ENCODE results near the gene ANKLE1. TPM values are rescaled to one million over a fixed set of nuclear protein-coding genes. Genes with fewer than 3 reads are reported as not detected.

ANKLE1 gene
- total RNA-seq, 1 donor from 2014 or later, result 4.9 TPM

GRCh38 chr19:17331045-17331558, 49.4 kb downstream of the ANKLE1 start:
- no peak for DNase-seq (ENCODE audit: low read depth, low spot score)
- peaks cover 23% of the 10 kb centered on the region for H3K4me1 Mint-ChIP-seq
- H3K9me3 Mint-ChIP-seq, result no peaks in the 10 kb centered on the region
- peaks cover 26% of the 10 kb centered on the region for H3K27me3 Mint-ChIP-seq (ENCODE audit: low read depth)
- H3K4me3 Mint-ChIP-seq, result peak overlapping the region; percentile 63
- peaks cover 11% of the 10 kb centered on the region for H3K36me3 Mint-ChIP-seq (ENCODE audit: low read depth)
- no peak overlapping the region for H3K27ac Mint-ChIP-seq (ENCODE audit: unreplicated experiment)
- TF ChIP-seq, protein P1, sequence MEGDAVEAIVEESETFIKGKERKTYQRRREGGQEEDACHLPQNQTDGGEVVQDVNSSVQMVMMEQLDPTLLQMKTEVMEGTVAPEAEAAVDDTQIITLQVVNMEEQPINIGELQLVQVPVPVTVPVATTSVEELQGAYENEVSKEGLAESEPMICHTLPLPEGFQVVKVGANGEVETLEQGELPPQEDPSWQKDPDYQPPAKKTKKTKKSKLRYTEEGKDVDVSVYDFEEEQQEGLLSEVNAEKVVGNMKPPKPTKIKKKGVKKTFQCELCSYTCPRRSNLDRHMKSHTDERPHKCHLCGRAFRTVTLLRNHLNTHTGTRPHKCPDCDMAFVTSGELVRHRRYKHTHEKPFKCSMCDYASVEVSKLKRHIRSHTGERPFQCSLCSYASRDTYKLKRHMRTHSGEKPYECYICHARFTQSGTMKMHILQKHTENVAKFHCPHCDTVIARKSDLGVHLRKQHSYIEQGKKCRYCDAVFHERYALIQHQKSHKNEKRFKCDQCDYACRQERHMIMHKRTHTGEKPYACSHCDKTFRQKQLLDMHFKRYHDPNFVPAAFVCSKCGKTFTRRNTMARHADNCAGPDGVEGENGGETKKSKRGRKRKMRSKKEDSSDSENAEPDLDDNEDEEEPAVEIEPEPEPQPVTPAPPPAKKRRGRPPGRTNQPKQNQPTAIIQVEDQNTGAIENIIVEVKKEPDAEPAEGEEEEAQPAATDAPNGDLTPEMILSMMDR (conservative IDR thresholded peaks at IDR 0.05), result no peak

DNA sequence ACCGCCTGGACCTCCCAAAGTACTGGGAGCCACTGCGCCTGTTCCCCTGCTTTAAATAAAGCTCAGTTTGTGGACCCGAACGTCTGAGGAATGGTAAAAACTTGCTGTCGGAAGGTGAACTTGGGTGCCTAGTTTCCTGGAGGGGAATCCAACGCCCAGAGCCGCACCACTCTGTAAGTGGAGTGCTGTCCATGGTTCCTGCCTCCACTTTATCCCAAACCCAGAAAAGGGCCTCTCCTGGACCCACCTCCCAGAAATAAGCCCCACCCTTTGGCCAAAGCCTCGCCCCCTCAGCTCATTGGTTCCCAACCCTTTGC, 50.6 kb downstream of the ANKLE1 start:
- Mint-ChIP-seq H3K4me3 (peak overlapping the region; percentile 83), H3K27me3 (ENCODE audit: low read depth) (peaks cover 26% of the 10 kb centered on the region), H3K36me3 (ENCODE audit: low read depth) (peaks cover 11% of the 10 kb centered on the region), H3K4me1 (peaks cover 27% of the 10 kb centered on the region), H3K9me3 (no peaks in the 10 kb centered on the region), H3K27ac (ENCODE audit: unreplicated experiment) (no peak overlapping the region)
- DNase-seq (ENCODE audit: low read depth, low spot score), result no peak
- TF ChIP-seq, protein P1 (conservative IDR thresholded peaks at IDR 0.05), result no peak

DNA sequence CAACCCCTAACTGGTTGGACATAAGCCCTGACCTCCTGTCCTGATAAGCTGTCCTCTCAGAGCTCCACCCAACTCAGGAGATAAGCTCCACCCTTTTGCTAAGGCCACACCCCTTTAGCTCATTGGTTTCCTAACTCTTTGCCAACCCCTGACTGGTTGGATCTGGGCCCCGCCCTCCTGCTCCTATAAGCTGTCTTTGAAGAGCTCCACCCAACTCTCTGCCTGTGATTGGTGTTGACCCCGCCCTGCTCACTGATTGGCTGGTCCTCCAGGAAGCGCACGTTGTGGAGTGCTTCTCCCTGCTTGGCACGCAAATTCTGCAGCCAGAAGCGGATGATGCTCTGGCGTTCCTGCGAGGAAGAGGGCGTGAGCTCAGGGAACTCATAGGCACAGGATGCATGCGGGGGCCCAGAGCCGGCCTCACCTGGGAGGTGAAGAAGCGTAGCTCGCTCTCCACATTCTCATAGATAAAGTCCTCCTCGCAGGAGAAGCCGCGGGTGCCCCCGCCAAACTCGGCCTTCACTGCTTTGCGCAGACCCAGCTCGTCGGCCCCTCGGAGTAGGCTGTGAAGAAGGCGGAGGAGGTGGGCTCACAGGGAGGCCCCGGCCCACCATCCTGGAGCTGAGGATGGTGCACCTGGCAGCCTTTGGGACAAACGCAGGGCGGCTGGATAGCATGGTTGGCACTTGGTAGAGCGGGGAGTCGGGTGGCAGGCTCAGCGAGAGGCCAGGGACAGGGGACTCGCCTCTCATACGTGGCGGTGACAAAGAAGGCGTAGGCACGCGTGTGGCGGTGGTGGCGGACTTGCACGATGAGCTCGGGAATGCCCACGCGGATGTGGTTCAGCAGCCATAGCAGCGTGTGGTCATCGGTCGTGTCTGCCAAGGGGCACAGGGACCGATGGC, 51.2 kb downstream of the ANKLE1 start:
- Mint-ChIP-seq H3K4me3 (peak overlapping the region; percentile 83), H3K36me3 (ENCODE audit: low read depth) (peaks cover 8% of the 10 kb centered on the region), H3K27me3 (ENCODE audit: low read depth) (peaks cover 22% of the 10 kb centered on the region), H3K4me1 (peaks cover 23% of the 10 kb centered on the region), H3K27ac (ENCODE audit: unreplicated experiment) (peak overlapping the region; percentile 43), H3K9me3 (no peaks in the 10 kb centered on the region)
- TF ChIP-seq, protein P1 (conservative IDR thresholded peaks at IDR 0.05), result no peak
- no peak for DNase-seq (ENCODE audit: low read depth, low spot score)

DNA sequence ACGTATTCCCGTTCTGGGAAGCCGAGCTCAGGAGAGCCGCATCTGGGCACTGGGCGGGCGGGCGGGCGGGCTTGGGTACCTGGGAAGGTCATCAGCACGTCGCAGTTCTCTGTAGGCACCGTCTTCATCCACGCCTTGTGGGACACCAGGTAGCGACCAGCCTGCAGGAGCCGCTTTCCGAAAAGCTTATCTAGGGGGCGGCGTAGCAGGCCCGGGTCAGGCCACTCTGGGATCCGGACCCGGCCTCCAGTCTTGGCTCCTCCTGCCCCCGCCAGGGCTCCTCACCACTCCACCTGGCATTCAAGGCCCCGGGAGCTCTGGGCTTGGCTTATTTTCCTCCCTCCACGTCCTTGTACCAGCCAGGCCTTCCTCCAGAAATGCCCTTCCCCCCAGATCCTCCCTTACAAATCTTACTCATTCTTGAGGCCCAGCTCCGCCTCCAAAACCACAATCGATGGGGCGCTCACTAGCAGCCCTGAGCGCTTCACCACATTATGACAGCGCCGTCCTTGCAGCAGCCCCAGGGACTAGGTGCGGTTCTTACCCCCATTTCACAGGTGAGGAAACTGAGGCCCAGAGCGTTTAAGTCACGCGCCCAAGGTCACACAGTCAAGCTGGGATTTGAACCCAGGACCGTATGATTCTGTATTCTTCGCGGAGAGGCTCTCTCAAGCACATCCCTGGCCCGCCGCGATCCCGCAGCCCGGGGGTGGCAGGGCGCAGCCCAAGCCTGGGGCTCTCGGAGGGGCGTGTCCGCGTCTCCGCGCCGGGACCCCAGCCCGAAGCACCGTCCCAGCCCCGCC, 52.1 kb downstream of the ANKLE1 start:
- H3K4me3 Mint-ChIP-seq, result peak overlapping the region; percentile 94
- peaks cover 21% of the 10 kb centered on the region for H3K27me3 Mint-ChIP-seq (ENCODE audit: low read depth)
- TF ChIP-seq, protein P1 (conservative IDR thresholded peaks at IDR 0.05), result no peak
- H3K27ac Mint-ChIP-seq (ENCODE audit: unreplicated experiment), result peak overlapping the region; percentile 90
- DNase-seq (ENCODE audit: low read depth, low spot score), result no peak
- H3K4me1 Mint-ChIP-seq, result peaks cover 22% of the 10 kb centered on the region
- H3K9me3 Mint-ChIP-seq, result no peaks in the 10 kb centered on the region
- peaks cover 8% of the 10 kb centered on the region for H3K36me3 Mint-ChIP-seq (ENCODE audit: low read depth)

Data from neural crest cell (in vitro differentiated cells).